Umbilical cord (tissue), 2 donors: Measurements from ENCODE around the gene CLDN25. TPM values are rescaled to one million over a fixed set of nuclear protein-coding genes. Genes with fewer than 3 reads are reported as not detected.

Experiments used
- DNase-seq: peaks from one replicate; pipeline ENCODE4 v3.0.0-alpha.2; 2015; ENCODE audit warnings: low spot score
- total RNA-seq: library from RNA; depleted of rRNA; stranded (reverse); fragments of >200 nt; gene quantifications from one replicate; pipeline ENCODE4 v1.2.3, GENCODE V29; 2014; ENCODE audit warnings: low replicate concordance; ENCODE audit not compliant: insufficient read depth

CLDN25 gene
- total RNA-seq, 1 donor from 2014 or later, result not detected

- no peak for DNase-seq
Measured at GRCh38 chr11:113808931-113809330, 29.3 kb downstream of the CLDN25 start.

DNA sequence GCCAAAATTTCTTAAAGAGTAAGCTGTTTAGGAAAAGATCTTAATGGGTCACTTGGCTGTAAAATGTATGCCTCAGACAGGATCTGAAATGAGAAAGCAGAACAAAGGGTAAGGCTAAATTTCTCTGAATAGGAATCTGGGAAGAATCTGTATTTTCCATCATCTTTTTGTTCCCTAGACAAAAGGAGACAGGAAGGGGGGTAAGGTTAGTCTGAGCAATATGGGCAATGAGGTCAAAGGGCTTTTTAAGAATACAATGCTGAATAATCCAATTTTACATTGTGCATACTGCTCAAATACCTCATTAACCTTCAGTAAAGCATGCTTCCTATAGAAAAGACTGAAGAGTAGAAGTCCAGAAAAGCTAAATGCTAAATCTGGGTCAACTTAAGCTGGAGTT, 34.6 kb downstream of the CLDN25 start:
- DNase-seq, result no peak

DNA sequence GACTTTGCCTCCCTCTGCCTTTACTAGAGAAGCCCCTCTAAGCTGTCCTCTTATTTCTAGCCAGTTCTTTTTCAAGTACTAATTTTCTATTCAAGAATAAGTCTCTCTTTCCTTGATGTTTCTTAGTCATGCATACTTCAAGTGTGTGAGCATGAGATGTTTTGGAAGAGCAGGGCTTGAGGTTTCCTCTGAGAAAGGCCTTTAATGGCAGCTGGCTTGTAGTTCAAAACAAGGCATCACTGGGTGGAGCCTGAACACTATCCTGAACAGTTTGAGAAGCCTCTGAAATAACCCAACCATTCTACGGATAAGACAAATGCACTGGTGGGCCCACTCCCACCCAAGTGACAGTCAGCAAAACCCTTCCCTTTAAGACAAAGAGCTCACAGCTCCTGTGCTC, 37.6 kb downstream of the CLDN25 start:
- no peak for DNase-seq

DNA sequence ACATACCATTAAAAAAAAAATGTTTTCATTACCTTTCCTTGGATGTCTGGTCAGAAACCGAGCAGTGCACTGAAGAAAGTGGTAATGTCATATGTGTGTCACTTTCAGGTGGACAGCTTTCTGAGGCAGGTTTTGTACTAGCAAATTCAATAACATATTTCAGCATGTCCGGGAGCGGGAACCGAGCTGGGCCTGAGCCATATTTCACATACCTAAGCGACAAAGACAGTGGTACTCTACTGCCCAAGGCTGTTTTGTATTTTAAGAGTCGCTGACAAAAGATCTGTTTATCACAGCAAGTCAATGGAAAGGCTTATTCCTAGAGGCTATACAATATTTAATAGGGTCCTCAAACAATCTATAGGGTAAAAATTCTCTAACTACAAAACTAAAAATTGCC, 38.0 kb downstream of the CLDN25 start:
- no peak for DNase-seq

DNA sequence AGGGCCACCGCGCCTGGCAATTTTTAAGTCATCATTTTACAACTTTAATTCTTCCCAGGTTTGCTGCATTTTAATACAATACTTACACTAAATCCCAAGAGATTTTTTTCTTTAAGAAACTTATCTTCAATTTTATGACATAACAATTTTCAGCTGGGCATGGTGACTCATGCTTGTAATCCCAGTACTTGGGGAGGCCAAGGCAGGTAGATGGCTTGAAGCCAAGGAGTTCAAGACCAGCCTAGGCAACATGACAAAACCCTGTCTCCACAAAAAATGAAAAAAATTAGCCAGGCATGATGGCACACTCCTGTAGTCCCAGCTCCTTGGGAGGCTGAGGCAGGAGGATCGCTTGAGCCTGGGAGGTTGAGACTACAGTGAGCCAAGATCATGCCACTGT, 38.8 kb downstream of the CLDN25 start:
- no peak for DNase-seq

GRCh38 chr11:113827477-113827876, 47.9 kb downstream of the CLDN25 start:
- no peak for DNase-seq

GRCh38 chr11:113828191-113828590, 48.6 kb downstream of the CLDN25 start:
- DNase-seq, result no peak

GRCh38 chr11:113829751-113830150, 50.2 kb downstream of the CLDN25 start:
- DNase-seq, result no peak

Other genes starting within 250 kb of the CLDN25 start
- not detected for gene TMPRSS5, start 73.5 kb upstream of the CLDN25 start, total RNA-seq
- 20.5 TPM for gene ZW10, start 6.1 kb upstream of the CLDN25 start, total RNA-seq
- gene USP28, start 95.8 kb downstream of the CLDN25 start, total RNA-seq, result 51.0 TPM
- gene HTR3B, start 125.0 kb downstream of the CLDN25 start, total RNA-seq, result not detected
- not detected for gene HTR3A, start 195.3 kb downstream of the CLDN25 start, total RNA-seq